Measurements from ENCODE around the gene LTO1. TPM values are rescaled to one million over a fixed set of nuclear protein-coding genes. Genes with fewer than 3 reads are reported as not detected.

Gene LTO1
- total RNA-seq, 1 experiment from 2014 or later = 37.5 TPM

DNA sequence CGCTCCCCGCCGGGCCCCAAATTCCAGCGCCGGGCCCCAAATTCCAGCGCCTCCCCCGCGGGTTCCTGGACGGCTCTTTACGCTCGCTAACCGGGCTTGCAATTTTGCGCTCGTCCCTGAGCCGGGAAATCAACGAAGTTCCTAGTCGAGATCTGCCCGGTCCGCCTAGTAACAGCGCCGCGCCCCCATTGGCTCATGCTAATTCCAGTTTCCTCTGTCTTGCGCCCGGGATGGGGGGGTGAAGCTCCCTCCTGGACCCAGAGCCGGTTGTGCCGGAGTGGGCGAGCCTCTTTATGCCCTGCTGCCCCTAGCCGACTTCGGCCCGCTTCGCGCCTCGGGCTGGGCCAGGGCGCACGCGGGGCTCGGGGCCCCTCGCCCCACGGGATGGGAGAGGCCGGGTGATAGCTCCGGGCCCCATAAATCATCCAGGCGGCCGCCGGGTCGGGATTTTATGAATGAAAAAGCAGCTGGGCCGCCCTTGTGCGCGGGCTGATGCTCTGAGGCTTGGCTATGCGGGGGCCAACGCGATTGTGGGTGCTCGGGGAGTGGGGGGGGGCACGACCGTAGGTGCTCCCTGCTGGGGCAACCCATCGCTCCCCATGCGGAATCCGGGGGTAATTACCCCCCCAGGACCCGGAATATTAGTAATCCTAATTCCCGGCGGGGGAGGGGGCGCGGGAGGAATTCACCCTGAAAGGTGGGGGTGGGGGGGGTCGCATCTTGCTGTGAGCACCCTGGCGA, 36.0 kb downstream of the LTO1 start:
- Histone ChIP-seq H3K27me3 (ENCODE audit: low read length) (no peaks in the 10 kb centered on the region), H4K20me1 (ENCODE audit: low read length) (peaks cover 26% of the 10 kb centered on the region), H3K9me3 (ENCODE audit: low read length) (no peaks in the 10 kb centered on the region), H3K9me2 (replicated peaks; ENCODE audit: low read length) (no peaks in the 10 kb centered on the region), H3F3A (ENCODE audit: low read length, unreplicated experiment) (no peaks in the 10 kb centered on the region), H2AFZ (ENCODE audit: low read length) (peak overlapping the region; percentile 80), H3K4me1 (ENCODE audit: insufficient read depth, low read length) (peaks cover 31% of the 10 kb centered on the region), H3K27ac (ENCODE audit: low read length) (peak overlapping the region; percentile 84), H3K9ac (ENCODE audit: low read length) (peak overlapping the region; percentile 97), H3K4me3 (ENCODE audit: low read length) (peak overlapping the region; percentile 99), H3K36me3 (ENCODE audit: low read depth, low read length) (peaks cover 20% of the 10 kb centered on the region), H3K4me2 (ENCODE audit: low read length) (peak overlapping the region; percentile 98), H3K79me2 (ENCODE audit: low read length) (peaks cover 51% of the 10 kb centered on the region)
- TF ChIP-seq EZH2phosphoT487 (IDR thresholded peaks at IDR 0.05; ENCODE audit: borderline replicate concordance, low read length) (no peak), EZH2 (IDR thresholded peaks at IDR 0.05; ENCODE audit: low read length, unreplicated experiment) (no peak)
- TF ChIP-seq, protein P1, sequence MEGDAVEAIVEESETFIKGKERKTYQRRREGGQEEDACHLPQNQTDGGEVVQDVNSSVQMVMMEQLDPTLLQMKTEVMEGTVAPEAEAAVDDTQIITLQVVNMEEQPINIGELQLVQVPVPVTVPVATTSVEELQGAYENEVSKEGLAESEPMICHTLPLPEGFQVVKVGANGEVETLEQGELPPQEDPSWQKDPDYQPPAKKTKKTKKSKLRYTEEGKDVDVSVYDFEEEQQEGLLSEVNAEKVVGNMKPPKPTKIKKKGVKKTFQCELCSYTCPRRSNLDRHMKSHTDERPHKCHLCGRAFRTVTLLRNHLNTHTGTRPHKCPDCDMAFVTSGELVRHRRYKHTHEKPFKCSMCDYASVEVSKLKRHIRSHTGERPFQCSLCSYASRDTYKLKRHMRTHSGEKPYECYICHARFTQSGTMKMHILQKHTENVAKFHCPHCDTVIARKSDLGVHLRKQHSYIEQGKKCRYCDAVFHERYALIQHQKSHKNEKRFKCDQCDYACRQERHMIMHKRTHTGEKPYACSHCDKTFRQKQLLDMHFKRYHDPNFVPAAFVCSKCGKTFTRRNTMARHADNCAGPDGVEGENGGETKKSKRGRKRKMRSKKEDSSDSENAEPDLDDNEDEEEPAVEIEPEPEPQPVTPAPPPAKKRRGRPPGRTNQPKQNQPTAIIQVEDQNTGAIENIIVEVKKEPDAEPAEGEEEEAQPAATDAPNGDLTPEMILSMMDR (conservative IDR thresholded peaks at IDR 0.05; ENCODE audit: low read depth, low read length) = no peak
- ChIA-PET POLR2A (ENCODE audit: unreplicated experiment) (interaction anchor here (0.5 to 1.2 kb wide), 8 partner anchors 196 to 516 kb away, joined by 3 to 14 read pairs (median 6); partner anchors contain the start of gene MYEOV), CTCF (interaction anchor here (0.7 kb wide), 2 partner anchors 206 to 341 kb away, joined by 10 to 12 read pairs; no protein-coding TSS in a partner anchor)
- DNase-seq = peak; percentile 99
- intact Hi-C loops (cut with micrococcal nuclease) = loop anchor here (1.0 to 5.0 kb wide), 3 partner anchors 196 to 342 kb away; no protein-coding TSS in a partner anchor
- BruUV-seq (replicated peaks) = no TSS peak
- ATAC-seq = peak; percentile 56

GRCh38 chr11:69637941-69638871, 36.9 kb downstream of the LTO1 start:
- DNase-seq = peak; percentile 74
- H3K27ac ChIP-seq (ENCODE audit: low read length) = peak overlapping the region; percentile 84
- TSS peak; percentile 12 for BruUV-seq (replicated peaks)
- TF ChIP-seq, protein P1 (conservative IDR thresholded peaks at IDR 0.05; ENCODE audit: low read depth, low read length) = no peak
- no peak for TF ChIP-seq EZH2phosphoT487 (IDR thresholded peaks at IDR 0.05; ENCODE audit: borderline replicate concordance, low read length)
- TF ChIP-seq EZH2 (IDR thresholded peaks at IDR 0.05; ENCODE audit: low read length, unreplicated experiment) = no peak
- H3K9ac ChIP-seq (ENCODE audit: low read length) = peak overlapping the region; percentile 97
- peak overlapping the region; percentile 98 for H3K4me2 ChIP-seq (ENCODE audit: low read length)
- peaks cover 24% of the 10 kb centered on the region for H3K4me1 ChIP-seq (ENCODE audit: insufficient read depth, low read length)
- peaks cover 11% of the 10 kb centered on the region for H3K36me3 ChIP-seq (ENCODE audit: low read depth, low read length)
- H4K20me1 ChIP-seq (ENCODE audit: low read length) = peaks cover 17% of the 10 kb centered on the region
- no peaks in the 10 kb centered on the region for H3K9me2 ChIP-seq (replicated peaks; ENCODE audit: low read length)
- no peaks in the 10 kb centered on the region for H3K9me3 ChIP-seq (ENCODE audit: low read length)
- peak overlapping the region; percentile 80 for H2AFZ ChIP-seq (ENCODE audit: low read length)
- peak; percentile 22 for ATAC-seq
- peak overlapping the region; percentile 99 for H3K4me3 ChIP-seq (ENCODE audit: low read length)
- no peaks in the 10 kb centered on the region for H3K27me3 ChIP-seq (ENCODE audit: low read length)
- intact Hi-C loops (cut with micrococcal nuclease) = loop anchor here (2.0 to 5.0 kb wide), 2 partner anchors 195 to 271 kb away; no protein-coding TSS in a partner anchor
- ChIA-PET POLR2A (ENCODE audit: unreplicated experiment) (interaction anchor here (0.5 to 1.2 kb wide), 4 partner anchors 195 to 515 kb away, joined by 3 to 6 read pairs (median 5); no protein-coding TSS in a partner anchor), CTCF (no interaction called here)
- peaks cover 42% of the 10 kb centered on the region for H3K79me2 ChIP-seq (ENCODE audit: low read length)
- no peaks in the 10 kb centered on the region for H3F3A ChIP-seq (ENCODE audit: low read length, unreplicated experiment)

Data from PC-3 (cell line).